Heart left ventricle (tissue), 16 donors: ENCODE results near the gene TANGO6. TPM values are rescaled to one million over a fixed set of nuclear protein-coding genes. Genes with fewer than 3 reads are reported as not detected.

Experiments used
- ATAC-seq, 4 donors: fragments of 200-7000 bp; cut with Tn5 transposase; one replicate each; pipeline ENCODE4 v1.9.1; 2020 to 2022; ENCODE audit warnings: moderate library complexity in 4 of 4, mild to moderate bottlenecking in 3 of 4, moderate number of reproducible peaks in 1 of 4
- DNase-seq, 5 donors: peaks; one replicate each; pipeline ENCODE4 v3.0.0-alpha.2; 2020
- H3K27ac ChIP-seq, 12 donors: fragments of 200-600 bp; sonication (generic) in 4 of 12; one replicate each; pipeline versions ENCODE4 v1.5.0 to v1.8.0; 2016 to 2022; ENCODE audit warnings: mild to moderate bottlenecking in 2 of 12
- H3K27me3 ChIP-seq, 9 donors: fragments of 200-600 bp; sonication (generic) in 2 of 9; one replicate each; pipeline versions ENCODE4 v1.5.1 to v1.8.0; 2016 to 2022; ENCODE audit warnings: mild to moderate bottlenecking in 3 of 9
- H3K36me3 ChIP-seq, 9 donors: fragments of 200-600 bp; sonication (generic) in 2 of 9; one replicate each; pipeline versions ENCODE4 v1.5.0 to v1.8.0; 2018 to 2022; ENCODE audit warnings: mild to moderate bottlenecking in 2 of 9
- H3K4me1 ChIP-seq, 12 donors: fragments of 200-600 bp; sonication (generic) in 4 of 12; one replicate each; pipeline versions ENCODE4 v1.5.0 to v1.8.0; 2016 to 2022; ENCODE audit warnings: mild to moderate bottlenecking in 3 of 12
- H3K4me3 ChIP-seq, 12 donors: fragments of 200-600 bp; sonication (generic) in 4 of 12; one replicate each; pipeline versions ENCODE4 v1.5.0 to v1.8.0; 2017 to 2022; ENCODE audit warnings: mild to moderate bottlenecking in 9 of 12, moderate library complexity in 4 of 12
- H3K9me3 ChIP-seq, 12 donors: fragments of 200-600 bp; sonication (generic) in 4 of 12; one replicate each; pipeline versions ENCODE4 v1.5.0 to v1.8.0; 2016 to 2022; ENCODE audit warnings: mild to moderate bottlenecking in 1 of 12
- CTCF ChIP-seq, 12 donors: fragments of 200-600 bp; sonication (generic) in 4 of 12; IDR thresholded peaks; one replicate each; pipeline versions ENCODE4 v1.5.0 to v1.8.0; 2018 to 2022; ENCODE audit warnings: antibody characterized with exemption in 12 of 12, mild to moderate bottlenecking in 5 of 12
- POLR2A ChIP-seq, 2 donors: fragments of 450-650 bp; IDR thresholded peaks; one replicate each; pipeline ENCODE4 v1.6.1; 2017; ENCODE audit warnings: antibody characterized with exemption in 2 of 2, mild to moderate bottlenecking in 2 of 2, moderate library complexity in 2 of 2
- WGBS, 4 donors: extraction: QIAGEN DNeasy Blood & Tissue Kit in 2 of 4; methylation state at CpG; one replicate each; pipeline versions ENCODE4 v1.1.5 to v1.1.7; 2013 to 2018; 5-methylcytosine and 5-hydroxymethylcytosine counted together
- intact Hi-C, 10 donors: fragments of 100-400 bp; cut with DNase I; formaldehyde crosslinking; loops; one replicate each; pipeline versions ENCODE4 v1.11.1 to v1.14.2; 2022
- polyA plus RNA-seq, 2 donors: library from polyadenylated mRNA; stranded (reverse); fragments of 200-250 nt; gene quantifications; one replicate each; pipeline ENCODE4 v1.2.3, GENCODE V29; 2013
- total RNA-seq, 9 donors: library from RNA; depleted of rRNA in 2 of 9; stranded (reverse); fragments of >200 nt in 2 of 9; fragmentation: NEBNext Ultra II Directional in 3 of 9; extraction: Animal tissue kit (Norgen Biotek cat#: 25700) in 3 of 9; gene quantifications; one replicate each; pipeline versions ENCODE4 v1.1.0 to v1.2.4, GENCODE V29; 2016 to 2023
- donor health status: ischemic (EF 13 %, LVEDD 7.1; RV severe dilation, severe dysfunction).
- donor health status: healthy with polysubstance abuse.
- donor health status: DM: no; HTN: yes; CAD: no.
- donor health status: DM: no; HTN: no; CAD: no.
- donor health status: ischemic (EF 25% LVEDD 6.9; RV normal size, moderate dysfunction).
- donor health status: ischemic (EF 25% LVEDD 5.7; RV mildly dilated, moderate dysfunction).
- donor health status: healthy.
- donor health status: DM: yes; HTN: yes; CAD: no.
- donor health status: ischemic (EF 35%, LVEDD 5.7; RV mildly dilated, moderate dysfunction).
- donor health status: nonischemic (EF 11% LVEDD 7.7; RV severe dilation, severe dysfunction).
- donor health status: DM: yes; HTN: yes; CAD: no.
- donor health status: PGD.
- donor health status: ischemic (EF 29% LVEDD 5.4; RV normal size, mild dysfunction).
- donor health status: nonischemic (EF 23%, LVEDD 6.1; RV moderate dilation, normal function).

TANGO6 gene
- total and polyA plus RNA-seq, 11 donors: 1.8 to 14.1 (median 8.8) TPM

DNA sequence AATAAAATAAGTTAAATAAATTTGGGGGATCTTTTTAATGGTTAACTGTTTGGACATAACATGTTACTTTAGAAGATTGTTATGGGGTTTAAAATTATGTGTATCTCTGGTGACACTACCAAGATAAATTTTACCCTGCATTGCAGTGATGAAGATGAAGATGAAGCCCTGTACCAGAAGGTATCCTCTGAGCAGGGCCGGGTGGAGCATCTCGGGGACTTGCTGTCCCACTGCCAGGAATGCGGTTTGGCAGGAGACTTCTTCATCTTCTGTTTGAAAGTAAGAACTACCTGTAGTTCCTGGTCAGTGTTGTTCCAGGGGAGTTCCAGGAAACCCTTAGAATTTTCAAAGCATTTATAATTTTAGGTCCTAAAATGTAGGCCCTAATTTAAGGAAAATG lies 64.0 kb downstream of the TANGO6 start:
- intact Hi-C loops: loop anchor here in 1 of 10 donors (10.0 kb wide), 1 partner anchor 58 kb away; no protein-coding TSS in a partner anchor
- Histone ChIP-seq H3K27me3 (no peaks in the 10 kb centered on the region), H3K4me3 (no peak overlapping the region), H3K27ac (no peak overlapping the region), H3K9me3 (no peaks in the 10 kb centered on the region), H3K36me3 (peaks cover 0 to 70% (median 28%) of the 10 kb centered on the region in 9 donors), H3K4me1 (peaks cover 0 to 4% (median 0%) of the 10 kb centered on the region in 12 donors)
- WGBS, 4 donors: 76 to 91% (median 87%) methylated on average over 3 of the region's 3 CpGs
- TF ChIP-seq CTCF (IDR thresholded peaks at IDR 0.05): no peak
- TF ChIP-seq POLR2A (IDR thresholded peaks at IDR 0.05): no peak
- no peak for DNase-seq
- ATAC-seq: no peak

DNA sequence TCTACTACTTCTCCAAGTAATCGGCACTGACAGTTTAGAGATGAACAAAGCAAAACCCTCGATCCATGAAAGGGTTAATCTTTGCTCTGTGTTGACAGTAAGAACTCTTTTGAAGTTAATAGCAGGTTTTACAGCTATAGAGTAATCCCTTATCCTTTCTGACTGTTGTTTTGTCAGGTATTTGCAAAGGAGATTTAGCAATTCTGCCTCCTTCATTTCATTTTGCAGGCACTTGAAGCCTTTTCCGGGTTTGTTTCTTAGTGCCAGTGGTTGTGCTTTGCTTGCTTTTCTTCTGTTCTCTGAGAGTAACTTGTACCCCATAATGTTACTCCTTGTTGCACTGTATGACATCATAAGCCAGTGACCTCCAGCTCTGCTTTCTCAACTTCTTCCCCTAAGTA lies 64.5 kb downstream of the TANGO6 start:
- ATAC-seq (no peak), DNase-seq (no peak)
- Histone ChIP-seq H3K27ac (no peak overlapping the region), H3K27me3 (no peaks in the 10 kb centered on the region), H3K9me3 (no peaks in the 10 kb centered on the region), H3K4me1 (no peaks in the 10 kb centered on the region), H3K36me3 (peaks cover 0 to 68% (median 33%) of the 10 kb centered on the region in 9 donors), H3K4me3 (no peak overlapping the region)
- WGBS, 4 donors: 71 to 73% (median 71%) methylated on average over 3 of the region's 3 CpGs
- TF ChIP-seq CTCF (IDR thresholded peaks at IDR 0.05): no peak
- no peak for TF ChIP-seq POLR2A (IDR thresholded peaks at IDR 0.05)
- intact Hi-C loops: loop anchor here in 1 of 10 donors (10.0 kb wide), 1 partner anchor 57 kb away; no protein-coding TSS in a partner anchor

DNA sequence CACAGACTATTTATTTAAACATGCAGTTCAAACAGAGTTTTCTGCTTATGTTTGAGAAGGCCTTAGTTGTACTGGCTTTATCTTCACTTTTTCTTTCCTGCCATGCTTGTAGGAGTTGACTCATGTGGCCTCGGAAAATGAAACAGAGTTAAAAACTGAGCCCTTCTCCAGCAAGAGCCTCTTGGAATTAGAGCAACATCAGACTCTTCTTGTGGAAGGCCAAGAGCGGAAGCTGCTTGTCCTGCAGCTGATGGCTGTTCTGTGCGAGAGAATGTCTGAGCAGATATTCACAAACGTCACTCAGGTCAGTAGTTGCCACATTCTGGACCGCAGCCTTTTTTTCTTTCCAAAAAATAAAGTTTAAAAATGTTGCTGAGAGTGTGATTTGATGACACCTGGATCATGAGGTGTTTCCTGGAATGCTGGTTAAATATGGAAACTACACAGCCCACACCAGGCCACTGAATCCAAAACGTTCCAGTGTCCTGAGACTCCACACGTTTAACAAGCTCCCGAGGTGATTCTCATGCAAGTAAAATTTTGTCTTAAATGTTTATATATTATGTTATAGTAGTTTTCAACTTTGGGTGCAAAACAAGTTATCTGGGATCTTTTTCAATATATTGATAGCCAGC lies 65.9 kb downstream of the TANGO6 start:
- Histone ChIP-seq H3K27me3 (no peaks in the 10 kb centered on the region), H3K4me1 (no peaks in the 10 kb centered on the region), H3K9me3 (no peaks in the 10 kb centered on the region), H3K27ac (no peak overlapping the region), H3K36me3 (peaks cover 0 to 56% (median 38%) of the 10 kb centered on the region in 9 donors), H3K4me3 (no peak overlapping the region)
- TF ChIP-seq POLR2A (IDR thresholded peaks at IDR 0.05) (no peak), CTCF (IDR thresholded peaks at IDR 0.05) (no peak)
- DNase-seq (no peak), ATAC-seq (no peak)
- 80 to 87% (median 86%) methylated on average over 8 of the region's 8 CpGs for WGBS, 4 donors
- intact Hi-C loops: loop anchor here in 1 of 10 donors (10.0 kb wide), 1 partner anchor 56 kb away; no protein-coding TSS in a partner anchor

- intact Hi-C loops: no loop called here
- Histone ChIP-seq H3K27ac (no peak overlapping the region), H3K9me3 (no peaks in the 10 kb centered on the region), H3K36me3 (peaks cover 0 to 53% (median 38%) of the 10 kb centered on the region in 9 donors), H3K4me1 (no peaks in the 10 kb centered on the region), H3K4me3 (no peak overlapping the region), H3K27me3 (no peaks in the 10 kb centered on the region)
- TF ChIP-seq POLR2A (IDR thresholded peaks at IDR 0.05) (no peak), CTCF (IDR thresholded peaks at IDR 0.05) (no peak)
- ATAC-seq (no peak), DNase-seq (no peak)
- 74 to 76% (median 75%) methylated on average over 5 of the region's 5 CpGs for WGBS, 4 donors
Measured at GRCh38 chr16:68910051-68910450, 66.7 kb downstream of the TANGO6 start.
